ENCODE results near the gene GPD1L. TPM values are rescaled to one million over a fixed set of nuclear protein-coding genes. Genes with fewer than 3 reads are reported as not detected.
"Not testable (repeated sequence)": the region's sequence is repeated elsewhere in the genome, so short reads cannot be mapped to it uniquely, and the experiment has no call there.

Gene GPD1L
- 10 to 100 TPM in 1 of 2 experiments, 1 to 10 TPM in 1; 6.6 to 10.1 TPM for total RNA-seq

GRCh38 chr3:32106132-32106928, at the start of gene GPD1L:
GPD1L (plus strand) TSS chr3:32106620; CDS start chr3:32106712, 92 bp downstream.
- DNase-seq (peak; percentile 96), ATAC-seq (peak; percentile 99)
- Mint-ChIP-seq H3K4me3 (peak within 1 kb of the TSS; percentile 92), H3K27ac (peak within 1 kb of the TSS; percentile 90), H3K4me1 (peaks cover 29% of the 10 kb centered on the region), H3K27me3 (no peaks in the 10 kb centered on the region), H3K9me3 (ENCODE audit: low read depth) (peaks cover 9% of the 10 kb centered on the region), H3K36me3 (ENCODE audit: low read depth) (peaks cover 3% of the 10 kb centered on the region)
- intact Hi-C loops (cut with DNase I, micrococcal nuclease) = loop anchor here (1.0 to 10.0 kb wide), 10 partner anchors 8 to 1338 kb away; partner anchors contain the start of genes DYNC1LI1 (in 2 of the 2), STT3B (in 2 of the 2), CMTM6 (in 1 of the 2) and CMTM7 (in 1 of the 2)
- ChIA-PET CTCF (interaction anchor here (1.2 kb wide), 1 partner anchor 8 kb away, joined by 4 read pairs; no protein-coding TSS in a partner anchor), POLR2A (interaction anchor here (1.0 to 1.2 kb wide), 2 partner anchors 8 to 265 kb away, joined by 3 to 4 read pairs; no protein-coding TSS in a partner anchor)

GRCh38 chr3:32058465-32058864, 48.0 kb upstream of the GPD1L start:
- POLR2A ChIA-PET; H3K4me1 Mint-ChIP-seq; ATAC-seq; H3K27ac Mint-ChIP-seq; H3K36me3 Mint-ChIP-seq (ENCODE audit: low read depth); H3K9me3 Mint-ChIP-seq (ENCODE audit: low read depth); CTCF ChIA-PET; DNase-seq; H3K27me3 Mint-ChIP-seq; intact Hi-C loops (cut with DNase I, micrococcal nuclease); H3K4me3 Mint-ChIP-seq: not testable (repeated sequence)

- H3K4me3 Mint-ChIP-seq = no peak overlapping the region
- H3K27me3 Mint-ChIP-seq = no peaks in the 10 kb centered on the region
- ATAC-seq (no peak), DNase-seq (no peak)
- ChIA-PET POLR2A (no interaction called here), CTCF (interaction anchor here (0.9 kb wide), 1 partner anchor 81 kb away, joined by 3 read pairs; no protein-coding TSS in a partner anchor)
- no peaks in the 10 kb centered on the region for H3K9me3 Mint-ChIP-seq (ENCODE audit: low read depth)
- H3K4me1 Mint-ChIP-seq = no peaks in the 10 kb centered on the region
- intact Hi-C loops (cut with DNase I, micrococcal nuclease) = no loop called here
- no peaks in the 10 kb centered on the region for H3K36me3 Mint-ChIP-seq (ENCODE audit: low read depth)
- H3K27ac Mint-ChIP-seq = no peak overlapping the region
Observed at GRCh38 chr3:32062950-32063582, 43.4 kb upstream of the GPD1L start.

GRCh38 chr3:32066686-32067085, 39.7 kb upstream of the GPD1L start:
- no peak for ATAC-seq
- Mint-ChIP-seq H3K36me3 (ENCODE audit: low read depth) (no peaks in the 10 kb centered on the region), H3K27me3 (no peaks in the 10 kb centered on the region), H3K27ac (no peak overlapping the region), H3K9me3 (ENCODE audit: low read depth) (no peaks in the 10 kb centered on the region), H3K4me3 (no peak overlapping the region), H3K4me1 (no peaks in the 10 kb centered on the region)
- ChIA-PET POLR2A (no interaction called here), CTCF (interaction anchor here (0.6 kb wide), 1 partner anchor 673 kb away, joined by 3 read pairs; no protein-coding TSS in a partner anchor)
- intact Hi-C loops (cut with DNase I, micrococcal nuclease) = no loop called here
- DNase-seq = no peak

GRCh38 chr3:32074194-32074593, 32.2 kb upstream of the GPD1L start:
- H3K4me3 Mint-ChIP-seq; H3K36me3 Mint-ChIP-seq (ENCODE audit: low read depth); H3K4me1 Mint-ChIP-seq; DNase-seq; H3K9me3 Mint-ChIP-seq (ENCODE audit: low read depth); POLR2A ChIA-PET; H3K27ac Mint-ChIP-seq; ATAC-seq; H3K27me3 Mint-ChIP-seq; CTCF ChIA-PET: not testable (repeated sequence)
- intact Hi-C loops (cut with DNase I, micrococcal nuclease) = loop anchor here in 1 of 2 experiments (5.0 kb wide), 1 partner anchor 73 kb away; no protein-coding TSS in a partner anchor

GRCh38 chr3:32076566-32076965, 29.9 kb upstream of the GPD1L start:
- DNase-seq (no peak), ATAC-seq (no peak)
- Mint-ChIP-seq H3K27me3 (peaks cover 6% of the 10 kb centered on the region), H3K4me3 (no peak overlapping the region), H3K9me3 (ENCODE audit: low read depth) (no peaks in the 10 kb centered on the region), H3K4me1 (no peaks in the 10 kb centered on the region), H3K27ac (no peak overlapping the region), H3K36me3 (ENCODE audit: low read depth) (no peaks in the 10 kb centered on the region)
- ChIA-PET POLR2A (no interaction called here), CTCF (interaction anchor here (0.7 kb wide), 1 partner anchor 60 kb away, joined by 4 read pairs; no protein-coding TSS in a partner anchor)
- intact Hi-C loops (cut with DNase I, micrococcal nuclease) = no loop called here

- Mint-ChIP-seq H3K9me3 (ENCODE audit: low read depth) (no peaks in the 10 kb centered on the region), H3K4me3 (no peak overlapping the region), H3K4me1 (no peaks in the 10 kb centered on the region), H3K27me3 (peaks cover 6% of the 10 kb centered on the region), H3K36me3 (ENCODE audit: low read depth) (no peaks in the 10 kb centered on the region), H3K27ac (no peak overlapping the region)
- ChIA-PET CTCF (interaction anchor here (0.7 kb wide), 1 partner anchor 61 kb away, joined by 4 read pairs; no protein-coding TSS in a partner anchor), POLR2A (no interaction called here)
- DNase-seq (no peak), ATAC-seq (no peak)
- intact Hi-C loops (cut with DNase I, micrococcal nuclease) = no loop called here
Observed at GRCh38 chr3:32077260-32078084, 28.9 kb upstream of the GPD1L start.

- POLR2A ChIA-PET = no interaction called here
- CTCF ChIA-PET = no interaction called here
- intact Hi-C loops (cut with DNase I, micrococcal nuclease) = no loop called here
- Mint-ChIP-seq H3K4me1 (no peaks in the 10 kb centered on the region), H3K27ac (no peak overlapping the region), H3K4me3 (no peak overlapping the region), H3K27me3 (peaks cover 6% of the 10 kb centered on the region), H3K36me3 (ENCODE audit: low read depth) (no peaks in the 10 kb centered on the region), H3K9me3 (ENCODE audit: low read depth) (no peaks in the 10 kb centered on the region)
- no peak for DNase-seq
- no peak for ATAC-seq
Observed at GRCh38 chr3:32078085-32078634, 28.3 kb upstream of the GPD1L start.

GRCh38 chr3:32078864-32079263, 27.6 kb upstream of the GPD1L start:
- H3K4me3 Mint-ChIP-seq = no peak overlapping the region
- ChIA-PET POLR2A (no interaction called here), CTCF (no interaction called here)
- no peak overlapping the region for H3K27ac Mint-ChIP-seq
- ATAC-seq (no peak), DNase-seq (no peak)
- H3K4me1 Mint-ChIP-seq = no peaks in the 10 kb centered on the region
- H3K27me3 Mint-ChIP-seq = peaks cover 6% of the 10 kb centered on the region
- no peaks in the 10 kb centered on the region for H3K36me3 Mint-ChIP-seq (ENCODE audit: low read depth)
- intact Hi-C loops (cut with DNase I, micrococcal nuclease) = no loop called here
- H3K9me3 Mint-ChIP-seq (ENCODE audit: low read depth) = no peaks in the 10 kb centered on the region

GRCh38 chr3:32082721-32083120, 23.7 kb upstream of the GPD1L start:
- ATAC-seq (no peak), DNase-seq (no peak)
- Mint-ChIP-seq H3K36me3 (ENCODE audit: low read depth) (no peaks in the 10 kb centered on the region), H3K9me3 (ENCODE audit: low read depth) (no peaks in the 10 kb centered on the region), H3K4me3 (no peak overlapping the region), H3K27me3 (peaks cover 4% of the 10 kb centered on the region), H3K27ac (no peak overlapping the region), H3K4me1 (no peaks in the 10 kb centered on the region)
- POLR2A ChIA-PET = no interaction called here
- intact Hi-C loops (cut with DNase I, micrococcal nuclease) = no loop called here
- CTCF ChIA-PET = no interaction called here

- Mint-ChIP-seq H3K36me3 (ENCODE audit: low read depth) (no peaks in the 10 kb centered on the region), H3K27ac (no peak overlapping the region), H3K9me3 (ENCODE audit: low read depth) (peaks cover under 1% of the 10 kb centered on the region), H3K4me1 (no peaks in the 10 kb centered on the region), H3K27me3 (peaks cover 8% of the 10 kb centered on the region), H3K4me3 (no peak overlapping the region)
- DNase-seq (no peak), ATAC-seq (no peak)
- ChIA-PET POLR2A (no interaction called here), CTCF (no interaction called here)
- intact Hi-C loops (cut with DNase I, micrococcal nuclease) = no loop called here
Observed at GRCh38 chr3:32083702-32084270, 22.6 kb upstream of the GPD1L start.

Data from activated CD4-positive, alpha-beta T cell treated with anti-CD3 and anti-CD28 coated beads for 36 hours (primary cell).